Stimulated activated CD8-positive, alpha-beta memory T cell treated with anti-CD3 and anti-CD28 coated beads, Interleukin-4, amount 100 ng/mL, for 48 hours (primary cell): Measurements from ENCODE around the gene NHLRC1.
A peak's percentile ranks its signal among the peaks of the same experiment; 100 is the strongest.
"Not testable (repeated sequence)": the region's sequence is repeated elsewhere in the genome, so short reads cannot be mapped to it uniquely, and the experiment has no call there.

Experiments used
- DNase-seq: peaks from one replicate; pipeline ENCODE4 v3.0.0-alpha.2; 2020

NHLRC1 gene

DNA sequence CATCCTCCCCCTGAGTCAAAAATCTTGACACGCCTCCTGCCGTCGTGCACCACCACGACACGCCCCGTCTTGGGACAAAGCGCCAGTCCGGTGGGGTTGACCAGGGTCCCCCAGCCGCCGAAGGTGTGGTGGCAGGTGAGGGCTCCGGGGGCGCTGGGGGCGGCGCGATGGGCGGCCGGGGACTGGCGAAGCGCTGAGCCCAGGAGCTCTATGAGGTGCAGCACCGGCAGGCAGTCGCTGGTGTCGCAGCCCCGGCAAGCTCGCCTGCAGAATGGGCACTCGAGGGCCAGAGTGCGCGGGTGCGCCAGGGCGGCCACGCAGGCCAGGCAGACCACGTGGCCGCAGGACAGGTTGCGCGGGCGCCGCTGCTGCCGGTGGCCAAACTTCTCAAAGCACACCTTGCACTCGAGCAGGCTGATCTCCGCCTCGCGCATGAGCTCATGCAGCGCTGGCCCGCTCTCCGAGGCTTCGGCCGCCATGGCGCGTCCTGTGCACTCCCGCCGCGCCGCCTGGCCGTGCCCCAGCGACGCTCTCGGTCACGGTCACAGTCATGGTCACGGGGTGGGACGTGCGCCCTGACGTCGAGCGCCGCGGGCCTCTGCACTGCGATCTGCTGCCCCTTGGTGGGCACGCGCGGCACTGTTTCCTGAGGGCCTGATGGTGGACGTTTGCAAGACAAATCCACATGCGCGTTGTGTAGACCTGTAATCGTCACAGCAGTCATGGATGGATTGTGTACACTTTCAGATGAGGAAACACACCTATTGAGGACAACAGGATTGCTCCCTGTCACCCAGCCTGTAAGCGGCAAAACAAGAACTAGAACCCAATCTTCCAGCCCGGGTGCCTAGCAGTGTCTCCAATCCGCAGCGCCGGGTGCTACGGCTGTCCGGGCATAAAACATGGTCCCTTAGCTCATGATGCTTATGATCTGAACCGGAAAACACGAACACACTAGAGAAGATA, at the start of gene NHLRC1:
Gene NHLRC1 (minus strand): TSS at position 550 of the 966 bp plus-strand sequence. CDS start 71 bp downstream, at position 479.
- DNase-seq: peak; percentile 84

DNA sequence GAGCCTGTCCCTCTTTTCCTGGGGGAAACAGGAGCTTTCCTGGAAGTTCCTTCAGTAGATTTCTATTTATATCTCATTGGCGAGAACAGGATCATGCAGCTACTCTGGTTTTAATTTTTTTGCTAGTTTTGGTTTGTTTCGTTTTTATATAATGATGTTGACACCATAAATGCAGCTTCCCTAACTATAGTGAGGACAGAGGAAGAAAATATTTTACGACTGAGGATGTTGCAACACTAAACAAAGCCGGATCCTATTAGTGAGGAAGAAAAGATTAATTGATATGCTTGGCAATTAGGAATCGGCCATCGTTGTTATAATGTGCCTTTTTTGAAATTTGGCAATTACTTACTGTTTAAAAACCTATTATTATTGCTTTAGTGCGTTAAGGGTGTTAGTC, 49.4 kb upstream of the NHLRC1 start:
- no peak for DNase-seq

DNA sequence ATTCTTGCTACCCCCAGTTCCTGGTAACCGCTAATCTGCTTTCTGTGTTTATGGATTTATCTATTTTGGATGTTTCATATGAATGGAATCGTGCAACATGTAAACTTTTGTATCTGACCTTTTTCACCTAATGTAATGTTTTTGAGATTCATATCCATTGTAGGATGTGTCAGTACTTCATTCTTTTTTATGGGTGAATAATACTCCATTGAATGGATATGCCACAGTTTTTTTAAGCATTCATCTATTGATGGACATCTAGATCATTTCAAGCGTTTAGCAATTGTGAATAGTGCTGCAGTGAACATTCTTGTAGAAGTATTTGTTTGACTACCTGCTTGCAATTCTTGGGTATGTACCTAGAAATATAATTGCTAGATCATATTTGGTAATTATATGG, 45.8 kb upstream of the NHLRC1 start:
- DNase-seq: no peak

DNA sequence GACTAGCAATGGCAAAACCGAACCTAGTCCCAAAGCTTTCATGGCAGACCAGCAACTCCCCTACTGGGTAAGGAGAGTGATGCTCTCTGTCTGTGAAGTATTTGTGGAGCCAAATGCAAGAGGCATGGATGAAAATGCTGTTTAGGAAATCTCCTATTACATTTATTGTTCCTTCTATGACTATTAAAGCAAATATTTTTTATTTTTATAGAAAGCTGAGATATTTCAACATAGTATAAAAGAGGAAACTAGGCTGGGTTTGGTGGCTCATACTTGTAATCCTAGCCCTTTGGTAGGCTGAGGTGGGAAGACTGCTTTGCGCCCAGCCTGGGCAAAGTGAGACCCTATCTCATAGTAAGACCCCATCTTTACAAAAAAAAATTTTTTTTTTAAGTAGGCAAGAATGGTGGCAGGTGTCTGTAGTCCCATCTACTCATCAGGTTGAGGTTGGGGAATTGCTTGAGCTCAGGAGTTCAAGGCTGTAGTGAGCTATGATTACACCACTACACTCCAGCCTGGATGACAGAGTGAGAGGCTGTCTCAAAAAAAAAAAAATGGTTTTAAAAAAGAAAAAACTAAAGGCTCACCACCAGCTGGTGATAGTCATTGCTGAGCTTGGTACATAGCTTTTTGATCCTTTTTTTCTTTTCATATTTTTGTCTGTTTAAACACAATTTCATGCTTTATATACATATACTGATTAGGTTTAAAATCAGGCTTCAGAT, 44.0 kb upstream of the NHLRC1 start:
- no peak for DNase-seq

DNA sequence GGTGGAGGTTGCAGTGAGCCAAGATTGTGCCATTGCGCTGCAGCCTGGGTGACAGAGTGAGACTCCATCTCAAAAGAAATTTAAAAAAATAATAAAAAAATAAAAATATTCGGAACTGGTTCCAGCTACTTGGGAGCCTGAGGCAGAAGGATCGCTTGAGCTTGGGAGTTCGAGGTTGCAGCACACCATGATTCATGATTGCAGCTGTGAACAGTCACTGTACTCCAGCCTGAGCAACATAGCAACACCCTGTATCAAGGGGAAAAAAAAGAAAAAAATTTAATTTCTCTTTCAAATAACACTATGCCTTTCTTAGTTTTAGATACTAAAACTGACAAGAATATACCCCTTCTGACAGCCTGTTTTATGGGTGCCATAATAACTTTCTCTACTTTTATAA, 43.3 kb upstream of the NHLRC1 start:
- no peak for DNase-seq

DNA sequence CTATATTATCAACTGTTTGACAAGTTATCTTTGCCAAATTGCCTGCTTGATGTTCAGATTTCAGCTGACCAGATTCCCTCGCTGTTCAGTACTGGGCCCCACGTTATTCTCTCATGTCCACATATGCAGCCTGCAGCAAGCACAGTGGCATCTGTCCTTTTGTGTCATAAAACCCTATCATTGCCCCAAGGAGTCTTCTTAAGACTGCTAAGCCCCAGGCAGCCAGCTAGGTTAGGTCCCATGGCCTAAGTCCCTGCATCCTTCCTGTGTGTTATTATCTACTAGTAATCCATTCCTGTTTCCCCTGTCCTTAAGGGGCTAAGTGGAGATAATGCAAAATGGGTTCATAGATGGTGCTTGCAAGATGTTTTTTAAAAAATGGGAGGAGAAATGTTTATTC, 39.9 kb upstream of the NHLRC1 start:
- no peak for DNase-seq

DNA sequence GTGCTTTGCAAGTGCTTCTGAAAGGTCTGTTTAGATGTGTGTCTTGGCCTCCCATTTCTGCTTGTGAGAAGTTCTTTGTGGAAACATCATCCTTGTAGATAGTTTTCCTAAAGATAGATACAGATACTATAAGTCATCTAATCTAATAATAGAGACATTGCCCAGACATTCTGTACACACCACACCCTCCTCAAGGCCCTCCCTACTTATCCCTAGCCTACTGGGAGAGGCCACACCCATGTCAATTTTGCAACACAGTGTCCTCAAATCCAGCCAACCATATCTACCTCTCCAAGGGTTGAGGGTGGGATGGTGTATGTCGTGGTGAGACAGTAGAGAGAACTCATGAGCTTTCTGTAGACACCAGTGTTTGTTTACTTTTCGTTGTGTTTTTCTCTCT, 39.0 kb upstream of the NHLRC1 start:
- DNase-seq: no peak

DNA sequence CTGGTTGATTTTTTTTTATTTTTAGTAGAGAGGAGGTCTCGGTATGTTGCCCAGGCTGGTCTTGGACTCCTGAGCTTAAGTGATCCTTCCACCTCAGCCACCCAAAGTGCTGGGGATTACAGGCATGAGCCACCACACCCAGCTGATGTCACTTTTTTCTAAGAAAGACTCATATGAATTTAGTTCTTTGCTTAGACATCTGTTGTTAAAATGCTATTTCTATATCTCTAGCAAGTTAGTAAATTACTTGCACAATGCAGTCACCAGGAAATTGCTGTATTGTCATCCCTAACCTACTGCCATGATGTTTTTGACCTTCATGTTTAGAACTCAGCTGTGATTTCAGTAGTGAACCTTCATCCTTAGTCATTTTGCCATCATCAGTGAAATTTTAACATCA, 38.4 kb upstream of the NHLRC1 start:
- no peak for DNase-seq

DNA sequence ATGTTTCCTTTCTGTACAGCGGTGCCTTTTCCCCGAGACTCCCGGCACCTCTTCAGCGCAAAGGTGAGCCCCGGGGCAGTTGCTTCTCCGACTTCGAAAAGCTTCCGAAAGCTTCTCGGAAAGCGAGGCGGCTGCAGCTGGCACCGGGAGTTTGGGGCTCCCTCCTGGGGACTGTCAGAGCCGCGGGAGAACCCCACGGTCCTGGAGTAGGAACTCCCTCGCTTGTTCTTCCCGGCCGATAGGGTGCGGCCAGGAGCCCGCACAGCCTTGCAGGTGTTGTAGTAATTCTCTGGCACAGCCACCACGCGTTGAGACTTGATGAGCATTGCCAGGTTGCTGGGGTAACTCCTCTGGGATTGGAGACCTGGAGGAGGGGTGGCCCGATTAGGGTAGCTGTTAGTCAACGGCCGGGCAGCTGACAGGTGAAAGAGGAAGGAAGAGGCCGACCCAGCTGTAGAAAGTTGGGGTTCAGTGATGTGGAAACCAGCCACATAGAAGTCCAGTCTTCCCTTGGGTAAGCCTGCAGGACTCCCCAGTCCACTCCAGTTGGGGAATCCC, 33.5 kb upstream of the NHLRC1 start:
- DNase-seq: peak; percentile 60

DNA sequence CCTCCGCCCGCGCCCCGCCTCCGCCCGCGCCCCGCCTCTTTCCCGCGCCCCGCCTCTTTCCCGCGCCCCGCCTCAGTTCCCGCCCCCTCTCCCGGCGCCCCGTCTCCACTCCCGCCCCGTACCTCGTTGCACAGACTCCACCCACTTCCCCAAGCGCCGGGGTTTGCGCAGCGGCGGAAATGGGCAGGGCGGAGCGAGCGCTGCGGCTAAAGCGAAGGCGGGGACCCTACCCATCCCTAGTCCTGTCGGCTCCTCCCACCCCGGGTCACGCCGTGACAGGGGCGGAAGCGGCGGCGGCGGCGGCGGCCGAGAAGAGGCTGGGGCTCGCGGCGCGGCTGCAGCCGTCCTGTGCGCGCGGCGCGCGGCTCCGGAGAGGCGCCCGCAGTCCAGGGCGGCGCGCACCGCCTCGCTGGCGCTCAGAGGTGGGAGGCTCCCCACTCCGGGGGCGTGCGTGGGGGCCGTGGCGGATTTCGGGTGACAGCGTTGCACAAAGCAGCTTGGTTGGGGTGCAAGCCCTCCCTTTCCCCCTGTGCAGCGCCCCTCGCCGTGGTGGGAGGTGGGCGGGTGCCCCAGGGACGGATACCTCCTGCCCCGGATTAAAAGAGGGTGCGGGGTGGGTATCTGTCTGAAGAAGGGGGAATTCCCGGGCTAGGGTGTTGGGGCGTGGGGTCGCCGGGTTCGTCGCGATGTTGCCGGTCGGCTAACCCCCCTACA, 32.8 kb upstream of the NHLRC1 start, which contains the start of gene KDM1B:
Gene KDM1B (plus strand): TSS at position 273 of the 714 bp plus-strand sequence. CDS start 4,474 bp downstream, outside the sequence.
- peak; percentile 98 for DNase-seq

DNA sequence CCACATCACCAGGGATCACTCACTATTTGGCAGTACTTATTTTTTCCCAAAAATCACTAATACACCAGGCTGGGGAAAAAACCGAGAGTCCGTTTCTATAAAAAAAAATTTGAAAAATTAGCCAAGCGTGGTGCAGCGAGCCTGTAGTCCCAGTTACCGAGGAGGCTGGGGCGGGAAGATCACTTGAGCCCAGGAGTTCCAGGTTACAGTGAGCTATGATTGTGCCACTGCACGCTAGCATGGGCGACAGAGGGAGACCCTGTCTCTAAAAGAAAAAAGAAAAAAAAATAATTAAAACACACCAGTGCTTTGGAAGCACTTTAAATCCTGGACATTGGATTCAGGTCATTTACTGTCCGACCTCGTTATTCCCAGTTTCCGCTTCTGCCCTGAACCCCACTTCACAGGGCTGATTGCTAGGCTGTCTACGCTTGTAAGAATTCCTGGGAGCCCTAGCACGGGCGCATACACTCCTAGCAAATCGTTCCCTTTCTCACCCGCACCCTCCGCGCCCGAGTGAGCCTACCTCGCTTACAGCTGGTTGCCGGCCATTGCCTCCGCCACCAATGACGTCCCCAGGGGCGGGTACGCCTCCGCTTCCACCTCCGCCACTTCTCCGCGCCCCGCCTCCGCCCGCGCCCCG, 32.2 kb upstream of the NHLRC1 start, which contains the start of gene TPMT:
Gene TPMT (minus strand): TSS at position 571 of the 643 bp plus-strand sequence. CDS start 5,950 bp downstream, outside the sequence.
- DNase-seq: peak; percentile 32

DNA sequence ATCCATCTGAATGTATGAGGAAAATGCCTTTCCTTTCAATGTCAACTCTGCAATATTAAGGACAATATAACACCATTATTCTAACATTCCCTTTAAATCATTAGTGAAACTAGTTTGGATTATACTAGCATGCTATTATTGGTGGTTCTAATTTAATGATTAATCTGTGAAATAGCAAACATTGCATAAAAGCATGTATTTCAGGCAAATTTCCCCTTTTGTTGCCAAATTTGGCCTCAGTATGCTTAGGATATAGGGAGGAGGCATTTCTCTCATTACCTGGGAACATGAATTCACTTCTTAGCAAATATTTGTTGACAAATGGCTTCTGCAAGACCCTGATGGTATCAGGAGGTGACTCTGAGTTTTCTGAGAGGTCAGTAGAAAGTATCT, 30.8 kb upstream of the NHLRC1 start:
- no peak for DNase-seq

DNA sequence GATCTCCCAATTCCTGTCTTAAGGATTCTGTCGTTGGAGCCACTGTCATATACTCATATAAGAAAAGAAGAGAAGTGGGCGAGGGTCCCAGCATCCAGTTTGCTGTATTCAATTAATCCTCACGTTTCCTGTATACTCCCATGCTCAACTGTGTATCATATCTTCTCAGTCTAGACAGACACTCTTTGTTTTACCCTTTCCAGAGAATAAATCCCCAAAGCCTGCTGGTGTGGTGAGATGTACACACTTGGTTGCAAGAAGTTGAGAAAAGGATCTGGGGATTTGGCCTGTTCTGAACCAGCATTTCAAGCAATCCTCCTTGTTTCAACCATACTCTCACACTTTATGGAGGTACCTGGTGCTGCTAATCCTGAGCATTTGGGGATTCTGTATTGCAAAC, 29.3 kb upstream of the NHLRC1 start:
- DNase-seq: no peak

DNA sequence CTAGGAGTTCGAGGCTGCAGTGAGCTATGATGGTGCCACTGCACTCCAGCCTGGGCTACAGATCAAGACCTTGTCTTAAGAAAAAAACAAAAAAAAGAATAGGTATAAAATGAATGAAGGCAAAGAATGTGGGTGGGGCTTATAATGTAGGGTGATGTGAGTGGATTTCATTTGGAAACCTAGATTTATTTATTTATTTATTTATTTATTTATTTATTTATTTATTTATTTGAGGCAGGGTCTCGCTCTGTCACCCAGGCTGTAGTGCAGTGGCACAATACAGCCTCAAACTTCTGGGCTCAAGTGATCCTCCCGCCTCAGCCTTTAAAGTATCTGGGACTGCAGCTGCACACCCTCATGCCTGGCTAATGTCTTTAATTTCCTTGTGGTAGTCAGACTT, 28.9 kb upstream of the NHLRC1 start:
- not testable (repeated sequence) for DNase-seq

DNA sequence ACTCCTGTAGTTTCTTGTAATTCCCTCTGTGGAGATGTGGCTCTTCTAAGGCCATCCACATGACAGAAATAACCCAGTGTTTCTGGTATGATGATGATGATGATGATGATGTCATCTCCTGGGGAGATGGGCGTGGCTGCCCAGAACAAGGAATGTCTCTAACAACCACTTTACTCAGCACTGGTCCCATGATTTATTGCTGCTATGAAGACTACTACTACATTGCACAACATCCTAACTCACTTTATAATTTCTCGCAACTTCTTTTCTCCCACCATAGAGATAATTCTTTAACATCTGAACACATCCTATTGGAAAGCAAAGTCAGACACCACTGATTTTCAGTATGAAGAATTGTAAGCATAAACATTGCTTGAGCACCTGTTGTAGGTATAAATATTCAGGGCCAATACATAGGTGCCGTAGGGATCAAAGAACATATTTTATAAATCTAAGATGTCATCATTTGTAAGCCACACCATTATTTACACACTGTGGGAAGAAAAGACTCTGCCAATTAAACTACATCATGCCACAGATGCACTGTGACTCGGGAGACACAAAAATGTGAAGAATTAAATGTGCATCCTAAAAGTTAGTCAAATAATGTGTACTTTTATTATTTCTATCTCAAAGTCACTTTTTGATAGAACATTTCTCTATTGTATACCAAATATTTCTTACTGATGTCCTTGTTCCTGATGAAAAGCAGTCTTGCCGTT, 26.0 kb upstream of the NHLRC1 start:
- DNase-seq: no peak

DNA sequence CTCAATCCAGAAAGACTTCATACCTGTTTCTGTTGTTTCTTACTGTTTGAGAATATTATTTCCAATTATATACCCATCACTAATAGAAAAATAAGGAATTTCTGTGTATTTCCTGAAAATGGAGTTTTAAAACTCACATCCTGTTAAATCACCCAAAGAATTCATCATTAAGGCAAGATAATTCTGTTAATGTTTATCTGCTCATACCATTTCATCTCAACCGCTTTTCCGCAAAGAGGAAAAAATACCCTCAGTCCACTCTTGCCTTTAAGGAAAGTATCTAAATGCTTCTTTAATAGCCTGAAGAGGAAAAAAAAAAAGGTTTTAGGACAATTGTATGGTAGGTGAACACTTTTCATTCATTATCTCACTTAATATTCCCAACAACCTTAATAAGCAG, 25.1 kb upstream of the NHLRC1 start:
- no peak for DNase-seq

DNA sequence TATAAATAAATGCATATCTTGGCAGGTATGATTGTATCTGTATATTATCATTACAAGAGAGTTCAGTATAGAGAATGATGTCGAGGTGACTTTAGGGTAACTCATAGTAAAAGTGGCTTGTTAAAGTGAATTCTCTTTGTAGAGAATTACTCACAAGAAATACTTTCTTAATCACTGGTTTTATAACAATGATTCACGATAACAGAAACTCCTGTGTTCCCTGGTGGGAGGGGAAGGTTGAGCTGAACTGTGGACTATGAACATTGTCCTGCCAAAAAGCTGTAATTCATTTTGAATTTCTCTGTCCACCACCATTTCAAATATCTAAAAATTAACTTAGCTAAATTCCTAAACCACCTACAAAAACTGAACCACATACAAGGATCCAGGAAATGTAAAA, 24.7 kb upstream of the NHLRC1 start:
- no peak for DNase-seq

DNA sequence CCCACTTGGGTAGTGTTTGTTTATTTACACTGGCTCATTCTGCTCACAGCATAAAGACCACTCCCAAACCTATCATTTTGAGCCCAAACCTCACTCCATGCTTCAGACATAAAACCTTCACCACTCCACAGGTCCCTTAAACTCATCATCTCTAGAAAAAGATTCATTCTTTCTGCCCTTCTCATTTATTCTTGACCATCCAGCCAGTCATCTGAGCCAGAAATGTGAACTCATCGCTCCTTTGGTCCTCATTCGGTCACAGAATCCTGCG, 20.0 kb upstream of the NHLRC1 start:
- DNase-seq: no peak

DNA sequence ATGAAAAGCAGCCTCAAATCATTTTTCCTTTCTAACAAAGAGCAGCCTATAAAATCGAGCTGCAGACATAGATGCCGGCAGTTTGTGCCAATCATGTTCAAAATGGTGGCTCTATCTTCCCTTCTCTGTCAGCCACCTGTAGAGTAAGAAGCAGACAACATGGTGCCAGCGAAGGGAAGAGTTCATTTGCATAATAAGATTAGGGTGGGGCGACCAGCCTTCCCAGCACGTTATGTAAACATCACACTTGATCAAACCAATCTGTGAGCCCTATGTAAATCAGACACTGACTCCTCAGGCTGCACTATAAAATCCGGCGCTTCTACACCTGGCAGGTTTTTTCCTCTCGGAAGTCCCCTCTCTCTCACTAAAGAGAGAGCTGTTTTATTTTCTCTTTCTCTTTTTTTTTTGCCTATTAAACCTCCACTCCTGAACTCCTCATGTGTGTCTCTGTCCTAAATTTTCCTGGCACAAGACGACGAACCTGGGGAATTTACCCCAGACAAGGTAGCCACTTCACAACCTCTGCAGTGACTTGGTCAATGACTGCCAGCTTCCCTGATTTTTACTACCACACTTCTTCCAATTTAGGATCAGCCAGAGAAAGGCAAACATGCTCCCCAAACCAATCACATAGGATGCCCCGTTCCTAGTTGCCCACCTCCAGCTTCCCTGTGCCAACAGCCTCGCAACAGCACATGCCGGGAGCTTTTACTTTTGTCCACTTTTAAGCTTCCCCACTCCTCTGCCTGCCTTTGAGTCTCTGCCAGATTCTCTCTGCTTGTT, 19.5 kb upstream of the NHLRC1 start:
- no peak for DNase-seq

DNA sequence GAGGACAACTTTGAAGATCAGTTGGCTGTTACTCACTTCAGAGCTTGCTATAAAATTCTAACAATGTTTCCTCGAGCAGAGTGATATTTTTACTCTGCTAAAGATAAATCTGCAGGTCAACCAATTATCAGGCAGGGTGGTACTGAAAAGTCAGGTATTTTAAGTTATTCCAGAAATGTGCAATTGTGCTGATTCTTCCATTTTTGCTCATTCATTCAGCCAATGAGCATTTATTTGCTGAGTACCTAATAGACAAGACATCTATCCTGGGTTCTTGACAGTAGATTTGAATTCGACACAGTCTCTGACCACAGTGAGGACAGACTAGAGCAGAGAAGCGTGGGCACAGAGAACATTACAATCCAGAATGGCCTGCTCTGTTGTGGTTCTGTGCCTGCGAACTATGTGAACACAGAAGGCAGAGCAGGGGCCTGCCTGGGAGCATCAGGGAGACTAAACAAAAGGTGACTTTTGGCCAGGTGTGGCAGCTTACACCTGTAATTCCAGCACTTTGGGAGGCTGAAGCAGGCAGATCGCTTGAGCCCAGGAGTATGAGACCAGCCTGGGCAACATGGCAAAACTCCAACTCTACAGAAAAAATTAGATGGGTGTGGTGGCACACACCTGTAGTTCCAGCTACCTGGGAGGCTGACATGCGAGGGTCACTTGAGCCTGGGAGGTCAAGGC, 17.6 kb upstream of the NHLRC1 start:
- DNase-seq: no peak
